Ecto neural progenitor cell (in vitro differentiated cells): ENCODE data around the gene RPTOR.

Experiments
- DNase-seq: peaks from one replicate; pipeline ENCODE4 v3.0.0-alpha.2; 2018; ENCODE audit warnings: low spot score

Gene RPTOR

GRCh38 chr17:80645706-80646325 lies 101.2 kb downstream of the RPTOR start:
- DNase-seq: no peak

- no peak for DNase-seq
Observed at GRCh38 chr17:80646328-80646727, 101.7 kb downstream of the RPTOR start.

- DNase-seq: no peak
Observed at GRCh38 chr17:80647746-80648145, 103.1 kb downstream of the RPTOR start.

GRCh38 chr17:80649200-80649644 lies 104.6 kb downstream of the RPTOR start:
- no peak for DNase-seq

GRCh38 chr17:80649672-80650330 lies 105.2 kb downstream of the RPTOR start:
- DNase-seq: peak; percentile 80

GRCh38 chr17:80650331-80650672 lies 105.7 kb downstream of the RPTOR start:
- DNase-seq: no peak

GRCh38 chr17:80650751-80651518 lies 106.3 kb downstream of the RPTOR start:
- DNase-seq: no peak

GRCh38 chr17:80652756-80653330 lies 108.2 kb downstream of the RPTOR start:
- DNase-seq: no peak

- no peak for DNase-seq
Observed at GRCh38 chr17:80653856-80654255, 109.2 kb downstream of the RPTOR start.

GRCh38 chr17:80655608-80656007 lies 111.0 kb downstream of the RPTOR start:
- DNase-seq: no peak

- no peak for DNase-seq
Observed at GRCh38 chr17:80656590-80656989, 112.0 kb downstream of the RPTOR start.

GRCh38 chr17:80657561-80657960 lies 112.9 kb downstream of the RPTOR start:
- no peak for DNase-seq

GRCh38 chr17:80658821-80659220 lies 114.2 kb downstream of the RPTOR start:
- DNase-seq: no peak

- no peak for DNase-seq
Observed at GRCh38 chr17:80659651-80660050, 115.0 kb downstream of the RPTOR start.

GRCh38 chr17:80660527-80661198 lies 116.0 kb downstream of the RPTOR start:
- DNase-seq: no peak

GRCh38 chr17:80662557-80662956 lies 117.9 kb downstream of the RPTOR start:
- DNase-seq: no peak

GRCh38 chr17:80663781-80664206 lies 119.2 kb downstream of the RPTOR start:
- no peak for DNase-seq

- DNase-seq: no peak
Observed at GRCh38 chr17:80664217-80664790, 119.7 kb downstream of the RPTOR start.

GRCh38 chr17:80665792-80666191 lies 121.2 kb downstream of the RPTOR start:
- no peak for DNase-seq

- no peak for DNase-seq
Observed at GRCh38 chr17:80666867-80667266, 122.2 kb downstream of the RPTOR start.

- no peak for DNase-seq
Observed at GRCh38 chr17:80667462-80668277, 123.0 kb downstream of the RPTOR start.
